Neutrophil (primary cell): ENCODE results near the gene FOXJ1.

Source experiments
- H3K27ac ChIP-seq: fragments of 200-600 bp; sonication (generic); 2 replicates; pipeline ENCODE4 v1.5.1; 2016; ENCODE audit warnings: mild to moderate bottlenecking, moderate library complexity
- H3K27me3 ChIP-seq: fragments of 200-600 bp; sonication (generic); 2 replicates; pipeline ENCODE4 v1.6.0; 2016; ENCODE audit warnings: mild to moderate bottlenecking
- H3K36me3 ChIP-seq: fragments of 200-600 bp; sonication (generic); 2 replicates; pipeline ENCODE4 v1.5.1; 2017
- H3K4me1 ChIP-seq, 2 experiments: fragments of 200-600 bp in 1 of 2; sonication (generic) in 1 of 2; 1 replicate in 1 of 2; 2 replicates in 1 of 2; pipeline versions ENCODE4 v1.5.1 to v1.6.1; 2013 to 2016; ENCODE audit warnings: low read depth in 1 of 2, low read length in 1 of 2, mild to moderate bottlenecking in 1 of 2, moderate library complexity in 1 of 2; ENCODE audit not compliant: control insufficient read depth in 1 of 2, insufficient read depth in 1 of 2
- H3K4me3 ChIP-seq, 2 experiments: fragments of 200-600 bp in 1 of 2; sonication (generic) in 1 of 2; 1 replicate in 1 of 2; 2 replicates in 1 of 2; pipeline ENCODE4 v1.5.1; 2013 to 2016; ENCODE audit warnings: low read depth in 1 of 2, low read length in 1 of 2, mild to moderate bottlenecking in 1 of 2, moderate library complexity in 1 of 2
- H3K9me3 ChIP-seq: fragments of 200-600 bp; sonication (generic); 2 replicates; pipeline ENCODE4 v1.5.1; 2016
- TF ChIP-seq, protein P1 (sequence below): fragments of 200-600 bp; sonication (generic); IDR thresholded peaks from 2 replicates; pipeline ENCODE4 v1.5.1; 2016; ENCODE audit warnings: antibody characterized with exemption

Gene FOXJ1

GRCh38 chr17:76159157-76159556 lies 18.1 kb upstream of the FOXJ1 start:
- Histone ChIP-seq H3K27me3 (no peaks in the 10 kb centered on the region), H3K27ac (no peak overlapping the region), H3K4me3 (no peak overlapping the region), H3K4me1 (no peaks in the 10 kb centered on the region), H3K9me3 (no peaks in the 10 kb centered on the region), H3K36me3 (no peaks in the 10 kb centered on the region)
- TF ChIP-seq, protein P1, sequence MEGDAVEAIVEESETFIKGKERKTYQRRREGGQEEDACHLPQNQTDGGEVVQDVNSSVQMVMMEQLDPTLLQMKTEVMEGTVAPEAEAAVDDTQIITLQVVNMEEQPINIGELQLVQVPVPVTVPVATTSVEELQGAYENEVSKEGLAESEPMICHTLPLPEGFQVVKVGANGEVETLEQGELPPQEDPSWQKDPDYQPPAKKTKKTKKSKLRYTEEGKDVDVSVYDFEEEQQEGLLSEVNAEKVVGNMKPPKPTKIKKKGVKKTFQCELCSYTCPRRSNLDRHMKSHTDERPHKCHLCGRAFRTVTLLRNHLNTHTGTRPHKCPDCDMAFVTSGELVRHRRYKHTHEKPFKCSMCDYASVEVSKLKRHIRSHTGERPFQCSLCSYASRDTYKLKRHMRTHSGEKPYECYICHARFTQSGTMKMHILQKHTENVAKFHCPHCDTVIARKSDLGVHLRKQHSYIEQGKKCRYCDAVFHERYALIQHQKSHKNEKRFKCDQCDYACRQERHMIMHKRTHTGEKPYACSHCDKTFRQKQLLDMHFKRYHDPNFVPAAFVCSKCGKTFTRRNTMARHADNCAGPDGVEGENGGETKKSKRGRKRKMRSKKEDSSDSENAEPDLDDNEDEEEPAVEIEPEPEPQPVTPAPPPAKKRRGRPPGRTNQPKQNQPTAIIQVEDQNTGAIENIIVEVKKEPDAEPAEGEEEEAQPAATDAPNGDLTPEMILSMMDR, result no peak

GRCh38 chr17:76157759-76158158 lies 16.7 kb upstream of the FOXJ1 start:
- no peak overlapping the region for H3K27ac ChIP-seq
- H3K27me3 ChIP-seq, result no peaks in the 10 kb centered on the region
- no peaks in the 10 kb centered on the region for H3K4me1 ChIP-seq
- no peaks in the 10 kb centered on the region for H3K9me3 ChIP-seq
- TF ChIP-seq, protein P1, result no peak
- H3K36me3 ChIP-seq, result no peaks in the 10 kb centered on the region
- no peak overlapping the region for H3K4me3 ChIP-seq

GRCh38 chr17:76156662-76156991 lies 15.6 kb upstream of the FOXJ1 start:
- no peaks in the 10 kb centered on the region for H3K4me1 ChIP-seq
- TF ChIP-seq, protein P1, result no peak
- no peak overlapping the region for H3K4me3 ChIP-seq
- no peaks in the 10 kb centered on the region for H3K9me3 ChIP-seq
- H3K27me3 ChIP-seq, result no peaks in the 10 kb centered on the region
- no peaks in the 10 kb centered on the region for H3K36me3 ChIP-seq
- no peak overlapping the region for H3K27ac ChIP-seq

GRCh38 chr17:76155988-76156661 lies 15.1 kb upstream of the FOXJ1 start:
- H3K4me1 ChIP-seq, result no peaks in the 10 kb centered on the region
- TF ChIP-seq, protein P1, result no peak
- H3K9me3 ChIP-seq, result no peaks in the 10 kb centered on the region
- no peaks in the 10 kb centered on the region for H3K36me3 ChIP-seq
- H3K4me3 ChIP-seq, result no peak overlapping the region
- H3K27ac ChIP-seq, result no peak overlapping the region
- no peaks in the 10 kb centered on the region for H3K27me3 ChIP-seq

GRCh38 chr17:76154936-76155845 lies 14.1 kb upstream of the FOXJ1 start:
- no peaks in the 10 kb centered on the region for H3K4me1 ChIP-seq
- no peak overlapping the region for H3K4me3 ChIP-seq
- H3K9me3 ChIP-seq, result no peaks in the 10 kb centered on the region
- H3K27ac ChIP-seq, result no peak overlapping the region
- TF ChIP-seq, protein P1, result no peak
- H3K36me3 ChIP-seq, result no peaks in the 10 kb centered on the region
- H3K27me3 ChIP-seq, result no peaks in the 10 kb centered on the region
